Neural cell (in vitro differentiated cells): ENCODE measurements around the gene KCNQ5. TPM values are rescaled to one million over a fixed set of nuclear protein-coding genes. Genes with fewer than 3 reads are reported as not detected.

Source experiments
- H2AFZ ChIP-seq: fragments of 200-600, 300-800 bp; sonication (generic), shearing (Covaris generic); 2 replicates; pipeline ENCODE4 v1.6.0; 2014; ENCODE audit warnings: low read depth, mild to moderate bottlenecking, antibody characterized with exemption, low read length, moderate library complexity
- H3F3A ChIP-seq: fragments of 200-600 bp; shearing (Covaris generic); 2 replicates; pipeline ENCODE4 v1.6.1; 2016; ENCODE audit warnings: mild to moderate bottlenecking, moderate library complexity, mixed read lengths, antibody characterized with exemption, low read length; ENCODE audit not compliant: insufficient read depth, poor library complexity, severe bottlenecking
- H3K27ac ChIP-seq: fragments of 200-600, 300-800 bp; sonication (generic), shearing (Covaris generic); 2 replicates; pipeline ENCODE4 v1.5.1; 2014; ENCODE audit warnings: mild to moderate bottlenecking, low read length, moderate library complexity
- H3K27me3 ChIP-seq: fragments of 300-800, 200-600 bp; sonication (generic), shearing (Covaris generic); 2 replicates; pipeline ENCODE4 v1.6.0; 2014; ENCODE audit warnings: mild to moderate bottlenecking, low read depth, low read length, moderate library complexity; ENCODE audit not compliant: insufficient read depth
- H3K36me3 ChIP-seq: fragments of 300-800, 200-600 bp; sonication (generic), shearing (Covaris generic); 2 replicates; pipeline ENCODE4 v1.5.1; 2014; ENCODE audit warnings: mild to moderate bottlenecking, antibody characterized with exemption, low read length, moderate library complexity; ENCODE audit not compliant: insufficient read depth
- H3K4me2 ChIP-seq: fragments of 300-800, 200-600 bp; sonication (generic), shearing (Covaris generic); 2 replicates; pipeline ENCODE4 v1.6.0; 2014; ENCODE audit warnings: mild to moderate bottlenecking, low read length
- H3K4me3 ChIP-seq: fragments of 300-800, 200-600 bp; sonication (generic), shearing (Covaris generic); 2 replicates; pipeline ENCODE4 v1.5.1; 2014; ENCODE audit warnings: mild to moderate bottlenecking, low read length, moderate library complexity
- H3K79me2 ChIP-seq: fragments of 200-600 bp; shearing (Covaris generic); replicated peaks from 2 replicates; pipeline ENCODE4 v1.6.0; 2014; ENCODE audit warnings: mild to moderate bottlenecking, low read length, moderate library complexity; ENCODE audit not compliant: insufficient read depth
- H3K9ac ChIP-seq: fragments of 300-800, 200-600 bp; sonication (generic), shearing (Covaris generic); 2 replicates; pipeline ENCODE4 v1.6.1; 2016; ENCODE audit warnings: mild to moderate bottlenecking, low read length, mixed read lengths
- H3K9me2 ChIP-seq: fragments of 200-600 bp; shearing (Covaris generic); 2 replicates; pipeline ENCODE4 v1.6.1; 2016; ENCODE audit warnings: mild to moderate bottlenecking, low read length, mixed read lengths; ENCODE audit not compliant: insufficient read depth
- H3K9me3 ChIP-seq: fragments of 200-600, 300-800 bp; sonication (generic), shearing (Covaris generic); 2 replicates; pipeline ENCODE4 v1.6.1; 2016; ENCODE audit warnings: mild to moderate bottlenecking, mixed run types, low read length, moderate library complexity, mixed read lengths
- H4K20me1 ChIP-seq: fragments of 200-600 bp; shearing (Covaris generic); 2 replicates; pipeline ENCODE4 v1.6.1; 2016; ENCODE audit warnings: mild to moderate bottlenecking, mixed run types; ENCODE audit not compliant: insufficient read depth
- CTCF ChIP-seq: fragments of 450-650 bp; IDR thresholded peaks from 2 replicates; pipeline ENCODE4 v1.5.1; 2014; ENCODE audit warnings: antibody characterized with exemption, mild to moderate bottlenecking, moderate library complexity; ENCODE audit not compliant: poor library complexity, severe bottlenecking
- polyA plus RNA-seq: library from polyadenylated mRNA; depleted of rRNA; stranded (reverse); fragments of >200 nt; gene quantifications from 2 replicates; pipeline ENCODE4 v1.2.3, GENCODE V29; 2014
- small RNA-seq, 3 experiments: library from RNA; depleted of rRNA; stranded (forward); fragments of <200 nt; gene quantifications; one replicate each; pipeline ENCODE3, GENCODE V24; 2012

Gene KCNQ5
- polyA plus RNA-seq, 1 donor from 2014 or later, result 0.30 TPM

DNA sequence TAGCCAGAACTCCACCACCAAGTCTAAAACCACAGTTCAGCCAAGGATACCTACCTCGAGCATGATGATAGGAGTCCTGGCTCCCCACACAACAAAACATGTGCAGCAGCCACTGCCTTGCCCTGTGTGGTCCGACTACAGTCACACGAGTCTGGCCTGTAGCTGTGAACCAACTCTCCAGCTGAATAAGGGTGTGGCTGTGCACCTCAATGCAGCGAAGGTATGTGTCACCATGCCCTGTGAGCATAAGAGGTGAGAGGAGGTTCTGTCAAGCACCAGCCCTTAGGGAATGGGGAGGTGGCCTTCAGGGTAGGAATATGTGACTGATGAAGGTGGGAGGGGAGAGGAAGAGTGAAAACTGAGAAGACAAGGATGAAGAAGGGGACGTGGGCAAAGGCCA is 620.1 kb downstream of the KCNQ5 start:
- no peak overlapping the region for H2AFZ ChIP-seq
- no peaks in the 10 kb centered on the region for H3K79me2 ChIP-seq
- no peaks in the 10 kb centered on the region for H3K27me3 ChIP-seq
- no peaks in the 10 kb centered on the region for H3K9me3 ChIP-seq
- H4K20me1 ChIP-seq, result no peaks in the 10 kb centered on the region
- no peak overlapping the region for H3K9ac ChIP-seq
- H3F3A ChIP-seq, result no peaks in the 10 kb centered on the region
- H3K27ac ChIP-seq, result no peak overlapping the region
- TF ChIP-seq CTCF, result no peak
- no peak overlapping the region for H3K4me2 ChIP-seq
- no peaks in the 10 kb centered on the region for H3K9me2 ChIP-seq
- H3K4me3 ChIP-seq, result no peak overlapping the region
- no peaks in the 10 kb centered on the region for H3K36me3 ChIP-seq

Small RNAs within 50 kb of the gene (small RNA-seq; reads per million reads assigned to genes)
- gene MIR4282, result 0 reads per million in 3 experiments
